ENCODE measurements around the gene FBXW5. TPM values are rescaled to one million over a fixed set of nuclear protein-coding genes. Genes with fewer than 3 reads are reported as not detected.

FBXW5 gene
- total and polyA plus RNA-seq, 10 of the 15 experiments (the other 5 are each of a cell fraction or from before 2014, with no cell fraction given) = 0.21 to 97.3 (median 44.5) TPM

- TF ChIP-seq ATF7 (IDR thresholded peaks at IDR 0.05; ENCODE audit: low read depth) = no peak
- TF ChIP-seq, protein P1, sequence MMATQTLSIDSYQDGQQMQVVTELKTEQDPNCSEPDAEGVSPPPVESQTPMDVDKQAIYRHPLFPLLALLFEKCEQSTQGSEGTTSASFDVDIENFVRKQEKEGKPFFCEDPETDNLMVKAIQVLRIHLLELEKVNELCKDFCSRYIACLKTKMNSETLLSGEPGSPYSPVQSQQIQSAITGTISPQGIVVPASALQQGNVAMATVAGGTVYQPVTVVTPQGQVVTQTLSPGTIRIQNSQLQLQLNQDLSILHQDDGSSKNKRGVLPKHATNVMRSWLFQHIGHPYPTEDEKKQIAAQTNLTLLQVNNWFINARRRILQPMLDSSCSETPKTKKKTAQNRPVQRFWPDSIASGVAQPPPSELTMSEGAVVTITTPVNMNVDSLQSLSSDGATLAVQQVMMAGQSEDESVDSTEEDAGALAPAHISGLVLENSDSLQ (IDR thresholded peaks at IDR 0.05) = peak; percentile 40
- TF ChIP-seq KAT2A (conservative IDR thresholded peaks at IDR 0.05; ENCODE audit: control insufficient read depth, low read depth, low read length) = no peak
- TF ChIP-seq, protein P2, sequence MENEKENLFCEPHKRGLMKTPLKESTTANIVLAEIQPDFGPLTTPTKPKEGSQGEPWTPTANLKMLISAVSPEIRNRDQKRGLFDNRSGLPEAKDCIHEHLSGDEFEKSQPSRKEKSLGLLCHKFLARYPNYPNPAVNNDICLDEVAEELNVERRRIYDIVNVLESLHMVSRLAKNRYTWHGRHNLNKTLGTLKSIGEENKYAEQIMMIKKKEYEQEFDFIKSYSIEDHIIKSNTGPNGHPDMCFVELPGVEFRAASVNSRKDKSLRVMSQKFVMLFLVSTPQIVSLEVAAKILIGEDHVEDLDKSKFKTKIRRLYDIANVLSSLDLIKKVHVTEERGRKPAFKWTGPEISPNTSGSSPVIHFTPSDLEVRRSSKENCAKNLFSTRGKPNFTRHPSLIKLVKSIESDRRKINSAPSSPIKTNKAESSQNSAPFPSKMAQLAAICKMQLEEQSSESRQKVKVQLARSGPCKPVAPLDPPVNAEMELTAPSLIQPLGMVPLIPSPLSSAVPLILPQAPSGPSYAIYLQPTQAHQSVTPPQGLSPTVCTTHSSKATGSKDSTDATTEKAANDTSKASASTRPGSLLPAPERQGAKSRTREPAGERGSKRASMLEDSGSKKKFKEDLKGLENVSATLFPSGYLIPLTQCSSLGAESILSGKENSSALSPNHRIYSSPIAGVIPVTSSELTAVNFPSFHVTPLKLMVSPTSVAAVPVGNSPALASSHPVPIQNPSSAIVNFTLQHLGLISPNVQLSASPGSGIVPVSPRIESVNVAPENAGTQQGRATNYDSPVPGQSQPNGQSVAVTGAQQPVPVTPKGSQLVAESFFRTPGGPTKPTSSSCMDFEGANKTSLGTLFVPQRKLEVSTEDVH (IDR thresholded peaks at IDR 0.05; ENCODE audit: low read depth, partially characterized antibody) = no peak
- TF ChIP-seq ZBTB33 (IDR thresholded peaks at IDR 0.05) = no peak
- no peak for TF ChIP-seq NFXL1 (IDR thresholded peaks at IDR 0.05; ENCODE audit: borderline replicate concordance)
- TF ChIP-seq SPI1 (IDR thresholded peaks at IDR 0.05; ENCODE audit: borderline replicate concordance, insufficient read depth, low read depth, low read length) = no peak
- TF ChIP-seq ZNF217 (IDR thresholded peaks at IDR 0.05) = no peak
- peak; percentile 78; the same call in 1 of the 2 replicates for TF ChIP-seq RB1 (IDR thresholded peaks at IDR 0.05; ENCODE audit: borderline replicate concordance)
- no peak for TF ChIP-seq JUND (IDR thresholded peaks at IDR 0.05; ENCODE audit: low read depth, low read length)
- TF ChIP-seq CUX1 (IDR thresholded peaks at IDR 0.05; ENCODE audit: insufficient replicate concordance, low read depth, low read length) = no peak
- no peak for TF ChIP-seq NR2C1 (IDR thresholded peaks at IDR 0.05)
- TF ChIP-seq EGR1 (IDR thresholded peaks at IDR 0.05; ENCODE audit: borderline replicate concordance in 1 of 2, low read depth in 2 of 2, low read length in 2 of 2) = no peak; a peak in 1 of 3 replicates
- TF ChIP-seq, protein P3, sequence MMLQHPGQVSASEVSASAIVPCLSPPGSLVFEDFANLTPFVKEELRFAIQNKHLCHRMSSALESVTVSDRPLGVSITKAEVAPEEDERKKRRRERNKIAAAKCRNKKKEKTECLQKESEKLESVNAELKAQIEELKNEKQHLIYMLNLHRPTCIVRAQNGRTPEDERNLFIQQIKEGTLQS (IDR thresholded peaks at IDR 0.05; ENCODE audit: borderline replicate concordance, extremely low read depth, low read depth, low read length) = no peak
Observed at GRCh38 chr9:136991993-136992818, 47.7 kb upstream of the FBXW5 start, which contains the start of gene PAXX (continued).
